ENCODE data around the gene SMPD3.

DNA sequence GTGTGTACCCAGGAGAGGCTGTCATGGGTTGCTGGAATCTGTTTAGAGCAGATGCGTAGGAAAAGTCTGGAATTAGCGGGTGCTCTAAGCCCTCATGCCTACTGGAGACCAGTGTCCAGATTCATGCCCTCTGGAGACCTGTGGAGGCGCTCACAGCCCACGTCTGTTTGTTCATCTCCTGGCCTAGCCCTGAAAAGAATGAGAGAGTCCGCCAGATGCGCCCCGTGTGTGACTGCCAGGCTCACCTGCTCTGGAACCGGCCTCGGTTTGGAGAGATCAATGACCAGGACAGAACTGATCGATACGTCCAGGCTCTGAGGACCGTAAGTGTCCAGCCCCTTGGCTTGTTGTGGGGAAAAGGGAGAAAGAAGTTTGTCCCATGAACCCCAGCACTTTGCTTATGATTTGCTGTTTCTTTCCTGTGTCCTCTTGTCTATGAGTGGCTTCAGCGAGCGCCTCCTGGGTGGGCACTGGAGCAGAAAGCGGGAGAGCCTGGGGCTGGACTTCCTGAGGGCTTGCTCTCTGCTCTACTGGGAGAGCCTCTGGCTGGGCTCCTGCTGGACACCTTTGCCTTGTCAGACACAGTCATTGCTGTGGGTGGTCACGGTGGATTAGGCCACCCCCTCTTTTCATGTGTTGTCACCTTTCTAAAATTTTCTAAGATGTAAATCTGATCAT, 102.2 kb downstream of the SMPD3 start:
- TF ChIP-seq POLR2A (IDR thresholded peaks at IDR 0.05; ENCODE audit: low read length) (no peak), GATA1 (IDR thresholded peaks at IDR 0.05; ENCODE audit: low read depth, low read length) (no peak)

All from erythroblast (primary cell).